Karpas-422 (cell line): ENCODE data around the gene ZNF512B. TPM values are rescaled to one million over a fixed set of nuclear protein-coding genes. Genes with fewer than 3 reads are reported as not detected.
"Not testable (repeated sequence)": the region's sequence is repeated elsewhere in the genome, so short reads cannot be mapped to it uniquely, and the experiment has no call there.

Experiments
- DNase-seq: peaks from one replicate; pipeline ENCODE4 v3.0.0-alpha.2; 2015
- H2AFZ ChIP-seq: fragments of 200-600 bp; sonication (generic); 2 replicates; pipeline ENCODE4 v1.6.1; 2014; ENCODE audit warnings: antibody characterized with exemption, low read length, mixed read lengths
- H3K27ac ChIP-seq: fragments of 200-600 bp; sonication (generic); 2 replicates; pipeline ENCODE4 v1.5.1; 2014; ENCODE audit warnings: mild to moderate bottlenecking, low read length, moderate library complexity
- H3K27me3 ChIP-seq: fragments of 200-600 bp; sonication (generic); 2 replicates; pipeline ENCODE4 v1.6.1; 2014; ENCODE audit warnings: low read length, mixed read lengths
- H3K36me3 ChIP-seq: fragments of 200-600 bp; sonication (generic); 2 replicates; pipeline ENCODE4 v1.6.1; 2014; ENCODE audit warnings: low read length, mixed read lengths; ENCODE audit not compliant: insufficient read depth
- H3K4me1 ChIP-seq: fragments of 200-600 bp; sonication (generic); 2 replicates; pipeline ENCODE4 v1.6.1; 2014; ENCODE audit warnings: mild to moderate bottlenecking, low read length, mixed read lengths
- H3K4me2 ChIP-seq: fragments of 200-600 bp; sonication (generic); 2 replicates; pipeline ENCODE4 v1.6.1; 2014; ENCODE audit warnings: low read length, low read depth, mild to moderate bottlenecking; ENCODE audit not compliant: poor library complexity, severe bottlenecking
- H3K4me3 ChIP-seq: fragments of 200-600 bp; sonication (generic); 2 replicates; pipeline ENCODE4 v1.5.1; 2014; ENCODE audit warnings: mild to moderate bottlenecking, antibody characterized with exemption, low read length, mixed read lengths
- H3K79me2 ChIP-seq: fragments of 200-600 bp; sonication (generic); 2 replicates; pipeline ENCODE4 v1.6.1; 2014; ENCODE audit warnings: mild to moderate bottlenecking, low read length, mixed read lengths
- H3K9ac ChIP-seq: fragments of 200-600 bp; sonication (generic); 2 replicates; pipeline ENCODE4 v1.6.0; 2014; ENCODE audit warnings: low read length
- H3K9me2 ChIP-seq: fragments of 200-600 bp; sonication (generic), shearing (Covaris generic); replicated peaks from 2 replicates; pipeline ENCODE4 v1.6.0; 2014; ENCODE audit warnings: mild to moderate bottlenecking, low read length, moderate library complexity; ENCODE audit not compliant: insufficient read depth
- H3K9me3 ChIP-seq: fragments of 300-700, 200-600 bp; sonication (generic); 2 replicates; pipeline ENCODE4 v1.6.1; 2014; ENCODE audit warnings: low read length, mixed read lengths
- H4K20me1 ChIP-seq: fragments of 200-600 bp; sonication (generic); 2 replicates; pipeline ENCODE4 v1.6.1; 2014; ENCODE audit warnings: mild to moderate bottlenecking, antibody characterized with exemption, low read length, low read depth; ENCODE audit not compliant: insufficient read depth
- total RNA-seq: library from RNA; depleted of rRNA; stranded (reverse); fragments of >200 nt; shearing (Covaris generic); gene quantifications from 2 replicates; pipeline ENCODE4 v1.2.3, GENCODE V29; 2014; ENCODE audit warnings: low replicate concordance

ZNF512B gene
- total RNA-seq, 1 experiment from 2014 or later = 4.2 TPM

- H3K9me2 ChIP-seq = no peaks in the 10 kb centered on the region
- peaks cover 35% of the 10 kb centered on the region for H3K4me1 ChIP-seq
- H3K9ac ChIP-seq = peak overlapping the region; percentile 92
- no peaks in the 10 kb centered on the region for H3K9me3 ChIP-seq
- peak overlapping the region; percentile 67 for H3K27ac ChIP-seq
- no peaks in the 10 kb centered on the region for H3K27me3 ChIP-seq
- H3K4me3 ChIP-seq = peak overlapping the region; percentile 99
- H3K79me2 ChIP-seq = peaks cover 36% of the 10 kb centered on the region
- peak overlapping the region; percentile 94; the same call in 1 of the 2 replicates for H2AFZ ChIP-seq
- H4K20me1 ChIP-seq = 0 out of 2 replicates have a peak, but pooled peaks cover 3% of the 10 kb centered on the region
- peak overlapping the region; percentile 66 for H3K4me2 ChIP-seq
- DNase-seq = peak; percentile 75
- H3K36me3 ChIP-seq = peaks cover 12% of the 10 kb centered on the region; the same call in 1 of the 2 replicates
Measured at GRCh38 chr20:63980317-63980805, 10.6 kb upstream of the ZNF512B start.

- Histone ChIP-seq H3K27me3 (no peaks in the 10 kb centered on the region), H3K4me3 (peak within 1 kb of the TSS; percentile 99), H3K9ac (peak within 1 kb of the TSS; percentile 92), H3K4me2 (peak within 1 kb of the TSS; percentile 66), H2AFZ (peak within 1 kb of the TSS; percentile 94), H3K9me3 (no peaks in the 10 kb centered on the region), H3K36me3 (peaks cover 5% of the 10 kb centered on the region; the same call in 1 of the 2 replicates), H3K79me2 (peaks cover 30% of the 10 kb centered on the region), H3K4me1 (peaks cover 35% of the 10 kb centered on the region), H3K9me2 (no peaks in the 10 kb centered on the region), H4K20me1 (0 out of 2 replicates have a peak, but pooled peaks cover 3% of the 10 kb centered on the region), H3K27ac (peak within 1 kb of the TSS; percentile 74)
- DNase-seq = peak; percentile 90
Measured at GRCh38 chr20:63979557-63980316, 10.0 kb upstream of the ZNF512B start, which contains the start of gene SAMD10. Gene SAMD10, minus strand, starts transcription at chr20:63979642. Its CDS starts 175 bp downstream, at chr20:63979467.

GRCh38 chr20:63979229-63979556 is 9.5 kb upstream of the ZNF512B start:
- no peak for DNase-seq
- H3K9ac ChIP-seq = peak overlapping the region; percentile 92
- peak overlapping the region; percentile 90 for H2AFZ ChIP-seq
- H3K36me3 ChIP-seq = peaks cover under 1% of the 10 kb centered on the region; the same call in 1 of the 2 replicates
- H4K20me1 ChIP-seq = no peaks in the 10 kb centered on the region
- no peaks in the 10 kb centered on the region for H3K9me3 ChIP-seq
- peaks cover 28% of the 10 kb centered on the region for H3K79me2 ChIP-seq
- no peaks in the 10 kb centered on the region for H3K9me2 ChIP-seq
- peak overlapping the region; percentile 66 for H3K4me2 ChIP-seq
- peak overlapping the region; percentile 99 for H3K4me3 ChIP-seq
- peaks cover 35% of the 10 kb centered on the region for H3K4me1 ChIP-seq
- H3K27ac ChIP-seq = peak overlapping the region; percentile 74
- H3K27me3 ChIP-seq = no peaks in the 10 kb centered on the region

- H3K36me3 ChIP-seq = no peaks in the 10 kb centered on the region
- DNase-seq = peak; percentile 82
- no peaks in the 10 kb centered on the region for H3K27me3 ChIP-seq
- H2AFZ ChIP-seq = peak overlapping the region; percentile 90
- peak overlapping the region; percentile 92 for H3K9ac ChIP-seq
- peak overlapping the region; percentile 74 for H3K27ac ChIP-seq
- peaks cover 25% of the 10 kb centered on the region for H3K79me2 ChIP-seq
- H3K9me2 ChIP-seq = no peaks in the 10 kb centered on the region
- H4K20me1 ChIP-seq = no peaks in the 10 kb centered on the region
- peak overlapping the region; percentile 66 for H3K4me2 ChIP-seq
- H3K4me1 ChIP-seq = peaks cover 38% of the 10 kb centered on the region
- H3K9me3 ChIP-seq = no peaks in the 10 kb centered on the region
- H3K4me3 ChIP-seq = peak overlapping the region; percentile 99
Measured at GRCh38 chr20:63978319-63979228, 8.8 kb upstream of the ZNF512B start.

GRCh38 chr20:63977739-63978276 is 8.1 kb upstream of the ZNF512B start:
- Histone ChIP-seq H3K9me3 (no peaks in the 10 kb centered on the region), H3K9me2 (no peaks in the 10 kb centered on the region), H3K36me3 (no peaks in the 10 kb centered on the region), H3K4me2 (peak overlapping the region; percentile 66), H3K4me3 (peak overlapping the region; percentile 99; the same call in 1 of the 2 replicates), H3K27me3 (no peaks in the 10 kb centered on the region), H3K9ac (peak overlapping the region; percentile 92), H3K79me2 (peaks cover 19% of the 10 kb centered on the region), H3K27ac (peak overlapping the region; percentile 74; the same call in 1 of the 2 replicates), H2AFZ (no peak overlapping the region), H3K4me1 (peaks cover 39% of the 10 kb centered on the region), H4K20me1 (no peaks in the 10 kb centered on the region)
- DNase-seq = no peak

- no peak overlapping the region for H3K4me2 ChIP-seq
- no peak for DNase-seq
- H3K27ac ChIP-seq = no peak overlapping the region
- no peaks in the 10 kb centered on the region for H3K9me2 ChIP-seq
- H3K4me3 ChIP-seq = no peak overlapping the region
- no peaks in the 10 kb centered on the region for H3K27me3 ChIP-seq
- H3K79me2 ChIP-seq = peaks cover 12% of the 10 kb centered on the region
- H4K20me1 ChIP-seq = no peaks in the 10 kb centered on the region
- no peaks in the 10 kb centered on the region for H3K36me3 ChIP-seq
- H2AFZ ChIP-seq = no peak overlapping the region
- H3K4me1 ChIP-seq = peaks cover 35% of the 10 kb centered on the region
- no peak overlapping the region for H3K9ac ChIP-seq
- no peaks in the 10 kb centered on the region for H3K9me3 ChIP-seq
Measured at GRCh38 chr20:63976980-63977738, 7.4 kb upstream of the ZNF512B start.

GRCh38 chr20:63976511-63976910 is 6.8 kb upstream of the ZNF512B start:
- H3K4me2 ChIP-seq = not testable (repeated sequence)

More at GRCh38 chr20:63976511-63976910, 6.8 kb upstream of the ZNF512B start:
- H3K36me3 ChIP-seq, H3K9me3 ChIP-seq, H3K27ac ChIP-seq, H3K4me3 ChIP-seq, H3K9ac ChIP-seq, H2AFZ ChIP-seq, H3K79me2 ChIP-seq, DNase-seq, H4K20me1 ChIP-seq, H3K27me3 ChIP-seq, H3K9me2 ChIP-seq: not testable (repeated sequence)
- H3K4me1 ChIP-seq = peaks cover 28% of the 10 kb centered on the region
